A549 (cell line): Measurements from ENCODE around the gene CTBP2. TPM values are rescaled to one million over a fixed set of nuclear protein-coding genes. Genes with fewer than 3 reads are reported as not detected.

ENCODE experiments used
- ATAC-seq, 2 experiments: fragments of 200-7000 bp in 1 of 2; fragments of >200 bp in 1 of 2; cut with Nextera tagmentation in 1 of 2; cut with Tn5 transposase in 1 of 2; 3 replicates each; pipeline versions ENCODE4 v1.8.0 to v1.9.1; 2018 to 2020; ENCODE audit warnings: mild to moderate bottlenecking in 1 of 2, moderate library complexity in 1 of 2
- CTCF ChIA-PET: fragments of 300-600 bp; sonication (Branson Sonifier 250); formaldehyde crosslinking; extraction: SDS; loops from one replicate; lab custom pipeline; 2021; ENCODE audit warnings: antibody characterized with exemption, inconsistent platforms; lab: Yijun Ruan, JAX
- POLR2A ChIA-PET: fragments of 350-600 bp; formaldehyde crosslinking; extraction: SDS; loops from one replicate; lab custom pipeline; 2021; ENCODE audit warnings: antibody characterized with exemption, inconsistent platforms; lab: Yijun Ruan, JAX
- DNase-seq, 2 experiments: peaks; one replicate each; pipeline versions ENCODE4 v3.0.0 to v3.0.0-alpha.2; 2011 to 2016; ENCODE audit warnings: low read depth in 1 of 2, low spot score in 1 of 2
- FAIRE-seq: peaks from 2 replicates; lab custom pipeline; 2011; peaks lifted over from hg19 to GRCh38; lab: Jason Lieb, UNC
- H3K27ac ChIP-seq, 2 experiments: fragments of >200 bp; sonication (Bioruptor Twin); formaldehyde crosslinking; 3 replicates each; pipeline ENCODE4 v1.5.1; 2016 to 2017
- H3K4me1 ChIP-seq: fragments of >200 bp; sonication (Bioruptor Twin); formaldehyde crosslinking; 3 replicates; pipeline ENCODE4 v1.6.1; 2016
- H3K4me2 ChIP-seq: fragments of >200 bp; sonication (Bioruptor Twin); formaldehyde crosslinking; 3 replicates; pipeline ENCODE4 v1.6.1; 2016
- H3K4me3 ChIP-seq: fragments of >200 bp; sonication (Bioruptor Twin); formaldehyde crosslinking; 3 replicates; pipeline ENCODE4 v1.5.1; 2016
- H3K9me3 ChIP-seq: fragments of >200 bp; sonication (Bioruptor Twin); formaldehyde crosslinking; 3 replicates; pipeline ENCODE4 v1.6.1; 2016
- ATOH8 ChIP-seq: fragments of 250-450 bp; sonication (Bioruptor Pico); IDR thresholded peaks from 2 replicates; pipeline ENCODE4 v1.5.0; 2020; ENCODE audit warnings: low read depth, mild to moderate bottlenecking, moderate library complexity
- CEBPB ChIP-seq, 2 experiments: fragments of >200 bp in 1 of 2; sonication (Bioruptor Twin) in 1 of 2; formaldehyde crosslinking in 1 of 2; IDR thresholded peaks; 2 replicates each; pipeline ENCODE4 v1.6.1; 2012 to 2016
- CHD2 ChIP-seq: fragments of 150-350 bp; IDR thresholded peaks from 2 replicates; pipeline ENCODE4 v1.6.1; 2014; ENCODE audit warnings: low read length; ENCODE audit not compliant: partially characterized antibody
- CHD4 ChIP-seq: fragments of 200-600 bp; sonication (generic); IDR thresholded peaks from 2 replicates; pipeline ENCODE4 v1.6.1; 2016; ENCODE audit warnings: antibody characterized with exemption, mild to moderate bottlenecking, borderline replicate concordance
- ELK1 ChIP-seq: fragments of 150-350 bp; IDR thresholded peaks from 2 replicates; pipeline ENCODE4 v1.6.1; 2014; ENCODE audit warnings: low read depth, mild to moderate bottlenecking, low read length
- FOSL2 ChIP-seq, 2 experiments: fragments of 450-650 bp in 1 of 2; fragments of >200 bp in 1 of 2; sonication (Bioruptor Twin) in 1 of 2; formaldehyde crosslinking; IDR thresholded peaks; 2 replicates each; pipeline versions ENCODE4 v1.5.0 to v1.6.1; 2016 to 2020; ENCODE audit warnings: mild to moderate bottlenecking in 1 of 2, moderate library complexity in 1 of 2
- GATA3 ChIP-seq: IDR thresholded peaks from 2 replicates; pipeline ENCODE4 v1.6.1; 2012; ENCODE audit warnings: borderline replicate concordance
- HDAC2 ChIP-seq: fragments of 200-600 bp; sonication (generic); IDR thresholded peaks from 2 replicates; pipeline ENCODE4 v1.6.1; 2016
- HOXA7 ChIP-seq: fragments of 250-450 bp; sonication (Bioruptor Pico); IDR thresholded peaks from 2 replicates; pipeline ENCODE4 v1.5.0; 2020; ENCODE audit warnings: mild to moderate bottlenecking, moderate library complexity
- HOXB5 ChIP-seq: fragments of 250-450 bp; sonication (Bioruptor Pico); IDR thresholded peaks from 2 replicates; pipeline ENCODE4 v1.5.0; 2020; ENCODE audit warnings: mild to moderate bottlenecking, moderate library complexity
- JUN ChIP-seq, 2 experiments: fragments of >200 bp; sonication (Bioruptor Twin); formaldehyde crosslinking; IDR thresholded peaks; 2 replicates in 1 of 2; 3 replicates in 1 of 2; pipeline ENCODE4 v1.6.1; 2016 to 2017
- MYC ChIP-seq: IDR thresholded peaks from 2 replicates; pipeline ENCODE4 v1.6.1; 2012; ENCODE audit warnings: mild to moderate bottlenecking, inconsistent platforms, low read length, improper control_type of control experiment, borderline replicate concordance
- NFE2L2 ChIP-seq: fragments of 150-350 bp; conservative IDR thresholded peaks from 2 replicates; pipeline ENCODE4 v1.6.1; 2014; ENCODE audit warnings: low read length
- NR3C1 ChIP-seq: fragments of >200 bp; sonication (Bioruptor Twin); formaldehyde crosslinking; IDR thresholded peaks from 3 replicates; pipeline ENCODE4 v1.6.1; 2017
- PBX3 ChIP-seq: IDR thresholded peaks from 2 replicates; pipeline ENCODE4 v1.6.1; 2012
- PHF8 ChIP-seq: fragments of 200-600 bp; sonication (generic); IDR thresholded peaks from 2 replicates; pipeline ENCODE4 v1.6.1; 2016; ENCODE audit warnings: low read depth, mild to moderate bottlenecking, antibody characterized with exemption, moderate library complexity, borderline replicate concordance
- RAD21 ChIP-seq, 2 experiments: fragments of >200 bp in 1 of 2; sonication (Bioruptor Twin) in 1 of 2; formaldehyde crosslinking in 1 of 2; IDR thresholded peaks in 1 of 2; conservative IDR thresholded peaks in 1 of 2; 2 replicates in 1 of 2; 3 replicates in 1 of 2; pipeline ENCODE4 v1.6.1; 2012 to 2018; ENCODE audit warnings: inconsistent platforms in 1 of 2
- RCOR1 ChIP-seq: fragments of 150-350 bp; IDR thresholded peaks from 2 replicates; pipeline ENCODE4 v1.6.1; 2014; ENCODE audit warnings: antibody characterized with exemption, low read length, low read depth
- RNF2 ChIP-seq: fragments of 200-600 bp; sonication (generic); IDR thresholded peaks from 2 replicates; pipeline ENCODE4 v1.6.1; 2016; ENCODE audit warnings: low read depth, mild to moderate bottlenecking, antibody characterized with exemption, moderate library complexity, borderline replicate concordance
- SMC3 ChIP-seq: fragments of >200 bp; sonication (Bioruptor Twin); formaldehyde crosslinking; IDR thresholded peaks from 3 replicates; pipeline ENCODE4 v1.6.1; 2018; ENCODE audit warnings: inconsistent platforms
- TFCP2L1 ChIP-seq: fragments of 250-450 bp; sonication (Bioruptor Pico); IDR thresholded peaks from 2 replicates; pipeline ENCODE4 v1.5.0; 2021; ENCODE audit warnings: mild to moderate bottlenecking
- TP53 ChIP-seq: fragments of 250-450 bp; sonication (Bioruptor Pico); IDR thresholded peaks from 2 replicates; pipeline ENCODE4 v1.5.0; 2021; ENCODE audit warnings: mild to moderate bottlenecking, moderate library complexity
- ZFP36 ChIP-seq: fragments of 450-650 bp; IDR thresholded peaks from 2 replicates; pipeline ENCODE4 v1.6.1; 2014; ENCODE audit warnings: borderline replicate concordance; ENCODE audit not compliant: partially characterized antibody
- WGBS: methylation state at CpG from one replicate; pipeline ENCODE4 v1.1.6; 2017; ENCODE audit errors: missing lambda C conversion rate; 5-methylcytosine and 5-hydroxymethylcytosine counted together
- polyA plus RNA-seq, 4 experiments: library from polyadenylated mRNA; depleted of rRNA in 3 of 4; stranded (reverse); fragments of >200 nt; fragmentation: RNase III in 1 of 4; extraction: RNeasy Plus Mini Kit Qiagen cat#74134 plus additional on column Dnase treatment in 1 of 4; gene quantifications; 2 replicates in 3 of 4; 3 replicates in 1 of 4; pipeline ENCODE4 v1.2.3, GENCODE V29; 2011 to 2017
- TF ChIP-seq, protein P1 (sequence below): fragments of >200 bp; sonication (Bioruptor Twin); formaldehyde crosslinking; IDR thresholded peaks from 2 replicates; pipeline ENCODE4 v1.6.1; 2016

The CTBP2 gene
- polyA plus RNA-seq, 2 of the 4 experiments (the other 2 are of a cell fraction): 74.9 to 78.9 TPM

DNA sequence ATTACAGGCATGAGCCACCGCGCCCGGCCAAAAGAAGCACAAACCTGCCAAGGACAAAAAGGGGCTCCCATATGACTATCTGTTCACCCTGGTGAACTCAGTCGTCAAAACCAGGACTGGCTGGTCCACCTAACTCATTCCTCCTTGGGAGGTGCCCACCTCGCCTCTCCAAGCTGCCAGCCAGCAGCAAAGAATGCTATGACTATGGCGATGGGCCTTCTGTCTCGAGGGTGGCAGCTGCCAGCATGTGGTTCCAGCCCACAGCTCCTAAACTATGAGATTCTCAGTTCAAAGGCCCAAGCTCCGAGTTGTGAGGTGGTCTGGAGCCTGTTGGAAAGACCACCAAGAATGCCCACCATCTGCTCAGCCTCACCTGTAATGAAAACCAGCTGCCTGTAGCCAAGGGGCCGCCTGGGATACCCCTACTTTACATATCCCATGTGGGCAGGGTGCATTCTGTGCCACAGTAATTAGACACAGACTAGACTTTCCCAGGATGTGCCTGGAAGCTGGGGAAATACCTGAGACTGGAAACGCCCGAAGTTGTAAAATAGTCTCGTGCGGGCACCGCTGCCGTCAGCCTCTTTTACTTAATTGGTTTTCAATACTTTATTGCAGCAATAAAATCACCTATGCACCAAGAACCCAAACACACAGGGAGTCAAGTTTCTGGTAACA is 147.4 kb downstream of the CTBP2 start:
- TF ChIP-seq CHD2 (no peak), HOXA7 (CRISPR knock-in tag) (no peak), ZFP36 (no peak), HOXB5 (no peak), HDAC2 (no peak)
- no peak overlapping the region for H3K4me3 ChIP-seq
- no peaks in the 10 kb centered on the region for H3K9me3 ChIP-seq
- CTCF ChIA-PET: interaction anchor here (1.2 to 1.4 kb wide), 2 partner anchors 14 to 35 kb away, joined by 5 read pairs; no protein-coding TSS in a partner anchor
- WGBS: 85% methylated on average over 12 of the region's 15 CpGs
- H3K4me1 ChIP-seq: no peaks in the 10 kb centered on the region
- H3K27ac ChIP-seq: no peak overlapping the region
- DNase-seq (no peak), FAIRE-seq (no peak), ATAC-seq (no peak)
- no peak overlapping the region for H3K4me2 ChIP-seq
- POLR2A ChIA-PET: no interaction called here

- no peak overlapping the region for H3K4me3 ChIP-seq
- DNase-seq: no peak
- CTCF ChIA-PET: interaction anchor here (0.9 to 1.9 kb wide), 6 partner anchors 9 to 49 kb away, joined by 3 to 9 read pairs (median 4); no protein-coding TSS in a partner anchor
- no peak for FAIRE-seq
- H3K9me3 ChIP-seq: no peaks in the 10 kb centered on the region
- no peaks in the 10 kb centered on the region for H3K4me1 ChIP-seq
- TF ChIP-seq ATOH8 (CRISPR knock-in tag): no peak
- no peak for TF ChIP-seq TFCP2L1 (CRISPR knock-in tag)
- no peak for TF ChIP-seq MYC
- no peak for TF ChIP-seq JUN (IDR thresholded peaks at IDR 0.05)
- TF ChIP-seq CEBPB (IDR thresholded peaks at IDR 0.05): no peak
- TF ChIP-seq NR3C1: no peak
- no peak for TF ChIP-seq HDAC2
- no peak for TF ChIP-seq TP53 (CRISPR knock-in tag)
- no peak for TF ChIP-seq GATA3
- TF ChIP-seq PHF8: no peak
- TF ChIP-seq PBX3: no peak
- TF ChIP-seq CHD4: no peak
- no peak for TF ChIP-seq NFE2L2
- TF ChIP-seq RAD21 (conservative IDR thresholded peaks at IDR 0.05 in 1 of 2, IDR thresholded peaks at IDR 0.05 in 1 of 2): no peak
- TF ChIP-seq SMC3: no peak
- TF ChIP-seq ELK1: no peak
- TF ChIP-seq, protein P1, sequence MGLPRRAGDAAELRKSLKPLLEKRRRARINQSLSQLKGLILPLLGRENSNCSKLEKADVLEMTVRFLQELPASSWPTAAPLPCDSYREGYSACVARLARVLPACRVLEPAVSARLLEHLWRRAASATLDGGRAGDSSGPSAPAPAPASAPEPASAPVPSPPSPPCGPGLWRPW: no peak
- TF ChIP-seq RNF2: no peak
- no peak for TF ChIP-seq RCOR1
- no peak for TF ChIP-seq FOSL2 (IDR thresholded peaks at IDR 0.05)
- no peak for TF ChIP-seq FOSL2 (CRISPR knock-in tag; IDR thresholded peaks at IDR 0.05)
- TF ChIP-seq, all 56 proteins: peak for 0
- H3K4me2 ChIP-seq: no peak overlapping the region
- WGBS: 90% methylated on average over 27 of the region's 27 CpGs
- POLR2A ChIA-PET: no interaction called here
- H3K27ac ChIP-seq: no peak overlapping the region
- ATAC-seq: no peak
Observed at GRCh38 chr10:125011926-125012705, 148.2 kb downstream of the CTBP2 start.
